Stimulated activated CD8-positive, alpha-beta memory T cell treated with anti-CD3 and anti-CD28 coated beads, Interleukin-7, amount 100 ng/mL, for 1 hour (primary cell): ENCODE measurements around the gene DES.

Experiments
- DNase-seq, 2 donors: peaks; one replicate each; pipeline ENCODE4 v3.0.0-alpha.2; 2020; ENCODE audit warnings: low read depth in 2 of 2

The DES gene

DNA sequence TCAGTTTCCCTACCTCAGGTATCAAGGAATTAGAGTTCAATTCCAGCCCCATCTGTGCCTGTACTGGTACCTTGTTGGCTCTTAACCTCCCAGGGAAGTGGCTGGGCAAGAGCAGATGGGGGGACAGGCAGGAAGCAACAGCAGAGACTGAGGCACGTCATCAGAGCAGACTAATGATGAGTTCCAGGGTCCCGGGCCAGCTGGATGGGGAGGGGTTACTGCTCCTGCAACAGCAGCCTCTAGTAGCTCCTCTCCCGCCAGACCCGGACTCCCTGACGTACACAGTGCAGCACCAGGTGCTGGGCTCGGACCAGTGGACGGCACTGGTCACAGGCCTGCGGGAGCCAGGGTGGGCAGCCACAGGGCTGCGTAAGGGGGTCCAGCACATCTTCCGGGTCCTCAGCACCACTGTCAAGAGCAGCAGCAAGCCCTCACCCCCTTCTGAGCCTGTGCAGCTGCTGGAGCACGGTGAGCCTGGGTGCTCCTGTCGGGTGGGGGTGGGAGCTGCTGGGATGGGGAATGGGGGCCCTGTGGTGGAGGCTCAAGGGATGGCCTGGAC, 54.5 kb downstream of the DES start:
- DNase-seq, result no peak

DNA sequence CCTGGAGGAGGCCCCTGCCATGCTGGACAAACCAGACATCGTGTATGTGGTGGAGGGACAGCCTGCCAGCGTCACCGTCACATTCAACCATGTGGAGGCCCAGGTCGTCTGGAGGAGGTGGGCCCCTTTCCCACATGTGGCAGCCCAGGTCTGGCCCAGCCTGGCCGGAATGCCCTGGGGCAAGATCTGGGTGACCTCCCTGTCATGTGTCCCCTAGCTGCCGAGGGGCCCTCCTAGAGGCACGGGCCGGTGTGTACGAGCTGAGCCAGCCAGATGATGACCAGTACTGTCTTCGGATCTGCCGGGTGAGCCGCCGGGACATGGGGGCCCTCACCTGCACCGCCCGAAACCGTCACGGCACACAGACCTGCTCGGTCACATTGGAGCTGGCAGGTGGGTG, 55.3 kb downstream of the DES start:
- no peak for DNase-seq

DNA sequence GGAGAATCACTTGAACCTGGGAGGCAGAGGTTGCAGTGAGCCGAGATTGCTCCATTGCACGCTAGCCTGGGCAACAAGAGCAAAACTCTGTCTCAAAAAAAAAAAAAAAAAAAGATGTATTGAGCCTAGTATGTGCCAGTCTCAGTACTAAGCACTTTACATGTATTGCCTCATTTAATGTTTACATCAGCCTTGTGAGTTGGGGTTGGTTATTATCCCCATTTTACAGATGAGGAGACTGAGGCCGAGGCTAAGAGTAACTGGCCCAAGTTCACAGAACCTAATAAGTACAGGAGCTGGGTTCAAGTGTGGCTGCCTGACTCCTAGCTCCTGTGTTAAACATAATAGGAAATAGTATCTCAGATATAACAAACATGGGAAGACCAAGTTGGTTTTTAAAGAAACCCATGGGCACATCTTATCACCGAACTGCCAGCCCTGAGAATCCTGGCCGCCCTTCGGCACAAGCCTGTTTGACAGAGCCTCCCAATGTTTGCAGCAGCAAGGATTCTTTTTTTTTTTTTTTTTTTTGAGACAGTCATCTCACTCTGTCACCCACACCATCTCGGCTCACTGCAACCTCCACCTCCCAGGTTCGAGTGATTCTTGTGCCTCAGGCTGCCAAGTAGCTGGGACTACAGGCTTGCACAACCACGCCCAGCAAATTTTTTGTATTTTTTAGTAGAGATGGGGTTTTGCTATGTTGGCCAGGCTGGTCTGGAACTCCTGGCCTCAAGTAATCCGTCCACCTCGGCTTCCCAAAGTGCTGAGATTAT, 56.3 kb downstream of the DES start:
- no peak for DNase-seq

DNA sequence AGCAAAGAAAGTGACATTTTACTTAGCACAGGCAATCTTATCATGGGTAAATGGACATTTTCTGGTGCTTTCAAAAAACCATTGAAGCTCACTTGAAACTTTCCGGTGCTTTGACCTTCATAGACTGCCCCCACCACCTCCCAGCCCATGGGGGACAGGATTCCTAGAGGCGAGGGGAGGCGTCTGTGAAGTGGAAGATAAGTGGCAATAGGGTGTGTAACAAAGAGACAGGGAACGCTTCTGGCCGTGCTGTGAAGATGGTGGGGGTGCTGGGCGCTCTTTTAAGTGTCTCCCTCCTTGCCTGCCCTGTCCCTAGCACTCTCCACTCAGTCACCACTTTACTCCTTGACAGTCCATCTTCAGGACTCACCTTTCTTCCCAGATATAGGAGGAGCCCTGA, 57.1 kb downstream of the DES start:
- DNase-seq, result no peak

DNA sequence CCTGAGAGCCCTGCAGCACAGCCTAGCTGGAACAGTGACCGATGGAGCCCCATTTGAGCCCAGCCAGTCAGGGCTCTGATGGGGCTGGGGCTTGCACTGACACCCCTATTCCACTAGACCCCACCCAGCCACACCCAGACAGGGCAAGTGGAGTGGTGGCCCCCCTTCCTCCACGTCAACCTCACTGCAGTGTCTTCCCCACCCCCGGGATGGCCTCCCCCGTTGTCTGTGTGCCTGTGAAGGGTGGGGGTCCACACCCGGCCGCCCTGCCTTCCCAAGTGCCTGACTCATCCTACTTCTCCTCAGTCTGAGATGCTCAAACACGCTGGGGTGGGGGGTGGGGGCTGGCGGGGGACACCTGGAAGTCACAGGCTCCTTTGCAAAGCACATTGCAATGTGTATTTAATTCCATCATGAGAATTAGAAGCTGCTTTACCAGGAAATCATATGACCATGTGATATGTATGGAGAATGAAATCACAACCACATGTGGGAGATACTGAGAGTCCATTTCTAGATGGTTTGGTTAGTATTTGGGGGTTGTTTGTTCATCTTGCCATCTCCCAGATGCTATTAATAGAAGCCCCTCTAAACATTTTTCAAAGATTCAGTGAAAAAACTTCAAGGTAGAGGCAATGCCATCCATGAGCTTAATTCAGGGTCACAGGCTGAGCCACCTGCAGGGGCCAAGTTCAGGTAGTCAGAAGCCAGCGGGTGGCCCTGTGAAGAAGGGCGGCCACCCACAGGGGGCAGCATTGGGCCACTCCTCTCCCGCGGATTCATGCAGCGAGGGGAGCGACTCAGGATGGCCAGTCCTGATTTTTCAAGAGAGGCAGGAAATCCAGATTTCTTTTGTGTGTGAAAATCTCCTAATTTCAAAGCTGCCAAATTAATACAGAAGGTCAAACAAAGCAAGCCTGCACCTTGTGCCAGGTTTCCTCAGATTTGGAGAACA, 57.8 kb downstream of the DES start:
- DNase-seq, result peak in 1 of 2 donors; percentile 29
